ENCODE data around the gene PPIG. TPM values are rescaled to one million over a fixed set of nuclear protein-coding genes. Genes with fewer than 3 reads are reported as not detected.
"Not testable (repeated sequence)": the region's sequence is repeated elsewhere in the genome, so short reads cannot be mapped to it uniquely, and the experiment has no call there.

PPIG gene
- total RNA-seq, 1 experiment from 2014 or later, result 25.6 TPM

- DNase-seq, result no peak
- H3K36me3 ChIP-seq (replicated peaks; ENCODE audit: control insufficient read depth, insufficient read depth, low read length), result no peaks in the 10 kb centered on the region
- H3K4me3 ChIP-seq (ENCODE audit: insufficient read depth, low read depth, low read length), result no peak overlapping the region
- no peaks in the 10 kb centered on the region for H3K27me3 ChIP-seq (ENCODE audit: control insufficient read depth, insufficient read depth, low read length)
These were observed 10.2 kb upstream of the PPIG start for GRCh38 chr2:169573974-169574299.

GRCh38 chr2:169574539-169574938, 9.6 kb upstream of the PPIG start:
- not testable (repeated sequence) for H3K36me3 ChIP-seq (replicated peaks; ENCODE audit: control insufficient read depth, insufficient read depth, low read length); H3K27me3 ChIP-seq (ENCODE audit: control insufficient read depth, insufficient read depth, low read length); DNase-seq; H3K4me3 ChIP-seq (ENCODE audit: insufficient read depth, low read depth, low read length)

DNA sequence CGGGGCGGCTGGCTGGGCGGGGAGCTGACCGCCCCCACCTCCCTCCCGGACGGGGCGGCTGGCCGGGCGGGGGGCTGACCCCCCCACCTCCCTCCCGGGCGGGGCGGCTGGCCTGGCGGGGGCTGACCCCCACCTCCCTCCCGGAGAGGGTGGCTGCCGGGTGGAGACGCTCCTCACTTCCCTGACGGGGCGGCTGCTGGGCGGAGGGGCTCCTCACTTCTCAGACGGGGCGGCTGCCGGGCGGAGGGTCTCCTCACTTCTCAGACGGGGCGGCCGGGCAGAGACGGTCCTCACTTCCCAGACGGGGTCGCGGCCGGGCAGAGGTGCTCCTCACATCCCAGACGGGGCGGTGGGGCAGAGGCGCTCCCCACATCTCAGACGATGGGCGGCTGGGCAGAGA, 8.9 kb upstream of the PPIG start:
- DNase-seq; H3K4me3 ChIP-seq (ENCODE audit: insufficient read depth, low read depth, low read length); H3K36me3 ChIP-seq (replicated peaks; ENCODE audit: control insufficient read depth, insufficient read depth, low read length); H3K27me3 ChIP-seq (ENCODE audit: control insufficient read depth, insufficient read depth, low read length): not testable (repeated sequence)

DNA sequence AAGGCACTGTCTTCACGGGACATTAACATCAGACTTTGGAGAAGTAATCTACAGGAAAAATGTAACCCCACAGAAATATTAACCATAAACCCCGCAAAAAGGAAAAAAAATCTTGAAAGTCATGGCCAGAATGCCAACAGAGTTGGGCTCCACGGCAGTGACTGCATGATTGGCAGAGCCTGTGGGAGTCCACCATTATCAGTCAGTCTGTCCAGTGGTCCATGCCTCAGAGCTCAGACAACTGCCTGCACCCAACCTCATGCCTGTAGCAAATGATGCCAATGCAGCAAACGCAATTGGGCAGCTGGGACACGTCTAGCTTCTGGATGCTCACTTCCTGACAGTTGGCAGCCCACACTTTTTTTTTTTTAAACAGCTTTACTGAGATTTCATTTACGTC, 5.1 kb upstream of the PPIG start:
- Histone ChIP-seq H3K27me3 (ENCODE audit: control insufficient read depth, insufficient read depth, low read length) (no peaks in the 10 kb centered on the region), H3K36me3 (replicated peaks; ENCODE audit: control insufficient read depth, insufficient read depth, low read length) (no peaks in the 10 kb centered on the region), H3K4me3 (ENCODE audit: insufficient read depth, low read depth, low read length) (no peak overlapping the region)
- DNase-seq, result no peak

GRCh38 chr2:169582552-169583266, 1.4 kb upstream of the PPIG start:
- not testable (repeated sequence) for H3K36me3 ChIP-seq (replicated peaks; ENCODE audit: control insufficient read depth, insufficient read depth, low read length); H3K4me3 ChIP-seq (ENCODE audit: insufficient read depth, low read depth, low read length); H3K27me3 ChIP-seq (ENCODE audit: control insufficient read depth, insufficient read depth, low read length); DNase-seq

GRCh38 chr2:169583518-169583917, 633 bp upstream of the PPIG start:
- no peak for DNase-seq
- no peaks in the 10 kb centered on the region for H3K36me3 ChIP-seq (replicated peaks; ENCODE audit: control insufficient read depth, insufficient read depth, low read length)
- H3K4me3 ChIP-seq (ENCODE audit: insufficient read depth, low read depth, low read length), result no peak overlapping the region
- H3K27me3 ChIP-seq (ENCODE audit: control insufficient read depth, insufficient read depth, low read length), result no peaks in the 10 kb centered on the region

DNA sequence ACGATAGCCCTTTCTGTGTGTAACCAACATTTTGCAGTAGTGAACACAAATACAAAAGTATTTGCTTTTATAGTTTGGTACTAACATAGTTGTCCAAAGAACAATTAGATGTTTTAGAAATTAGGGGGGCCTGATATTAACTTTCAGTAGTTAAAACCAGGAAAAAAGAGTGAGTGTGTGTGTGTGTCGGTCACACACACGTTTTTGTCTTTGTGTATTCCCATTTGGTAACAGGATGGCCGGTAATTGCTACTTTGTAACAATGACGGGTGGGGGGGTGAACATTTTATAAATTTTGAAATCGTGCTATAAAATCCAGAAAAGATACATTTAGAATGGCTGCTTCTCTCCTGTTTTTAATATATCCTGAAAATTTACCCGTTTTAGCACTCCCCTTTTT, 1.5 kb downstream of the PPIG start:
- DNase-seq, result no peak
- no peaks in the 10 kb centered on the region for H3K36me3 ChIP-seq (replicated peaks; ENCODE audit: control insufficient read depth, insufficient read depth, low read length)
- peak overlapping the region; percentile 84 for H3K4me3 ChIP-seq (ENCODE audit: insufficient read depth, low read depth, low read length)
- H3K27me3 ChIP-seq (ENCODE audit: control insufficient read depth, insufficient read depth, low read length), result no peaks in the 10 kb centered on the region

DNA sequence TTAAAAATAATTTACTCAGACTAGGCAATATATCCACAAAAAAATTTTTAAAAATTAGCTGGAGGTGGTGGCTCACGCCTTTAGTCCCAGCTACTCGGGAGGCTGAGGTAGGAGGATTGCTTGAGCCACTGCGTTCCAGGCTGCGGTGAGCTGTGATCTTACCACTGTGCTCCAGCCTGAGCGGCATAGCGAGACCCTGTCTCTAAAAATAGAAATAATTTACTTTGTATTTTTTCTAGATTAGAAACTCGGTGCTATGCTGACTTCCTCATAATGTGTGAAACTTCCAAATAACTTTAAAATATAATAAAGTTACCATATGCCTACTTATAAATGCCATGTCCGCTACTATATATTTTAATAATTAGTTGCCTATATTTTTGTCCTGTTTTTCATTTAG, 6.7 kb downstream of the PPIG start:
- Histone ChIP-seq H3K27me3 (ENCODE audit: control insufficient read depth, insufficient read depth, low read length) (no peaks in the 10 kb centered on the region), H3K4me3 (ENCODE audit: insufficient read depth, low read depth, low read length) (no peak overlapping the region), H3K36me3 (replicated peaks; ENCODE audit: control insufficient read depth, insufficient read depth, low read length) (no peaks in the 10 kb centered on the region)
- no peak for DNase-seq

GRCh38 chr2:169596546-169596945, 12.4 kb downstream of the PPIG start:
- not testable (repeated sequence) for H3K36me3 ChIP-seq (replicated peaks; ENCODE audit: control insufficient read depth, insufficient read depth, low read length); H3K27me3 ChIP-seq (ENCODE audit: control insufficient read depth, insufficient read depth, low read length); DNase-seq

DNA sequence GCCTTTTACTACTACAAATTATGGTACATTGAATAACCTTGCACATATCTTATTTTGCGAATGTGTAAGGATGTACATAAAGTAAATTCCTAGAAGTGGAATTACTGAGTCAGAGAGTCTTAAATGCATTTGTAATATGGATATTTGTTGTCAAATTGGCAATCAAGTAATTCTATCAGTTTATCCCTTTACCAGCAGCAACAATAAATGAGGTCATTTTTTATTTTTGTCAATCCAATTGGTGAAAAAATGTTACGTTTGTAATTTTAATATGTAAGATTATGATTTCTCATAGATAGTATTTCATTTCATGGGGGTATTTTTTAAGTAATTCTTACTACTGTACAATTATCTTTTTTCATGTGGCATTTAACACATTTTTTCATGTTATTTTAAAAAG, 14.8 kb downstream of the PPIG start:
- Histone ChIP-seq H3K4me3 (ENCODE audit: insufficient read depth, low read depth, low read length) (no peak overlapping the region), H3K27me3 (ENCODE audit: control insufficient read depth, insufficient read depth, low read length) (no peaks in the 10 kb centered on the region), H3K36me3 (replicated peaks; ENCODE audit: control insufficient read depth, insufficient read depth, low read length) (no peaks in the 10 kb centered on the region)
- DNase-seq, result no peak

More at GRCh38 chr2:169596546-169596945, 12.4 kb downstream of the PPIG start:
- not testable (repeated sequence) for H3K4me3 ChIP-seq (ENCODE audit: insufficient read depth, low read depth, low read length)

GRCh38 chr2:169599568-169599967, 15.4 kb downstream of the PPIG start:
- Histone ChIP-seq H3K4me3 (ENCODE audit: insufficient read depth, low read depth, low read length) (no peak overlapping the region), H3K36me3 (replicated peaks; ENCODE audit: control insufficient read depth, insufficient read depth, low read length) (no peaks in the 10 kb centered on the region), H3K27me3 (ENCODE audit: control insufficient read depth, insufficient read depth, low read length) (no peaks in the 10 kb centered on the region)
- no peak for DNase-seq

- H3K36me3 ChIP-seq (replicated peaks; ENCODE audit: control insufficient read depth, insufficient read depth, low read length), result peaks cover 12% of the 10 kb centered on the region
- DNase-seq, result no peak
These were observed 25.1 kb downstream of the PPIG start for GRCh38 chr2:169609264-169609663.

GRCh38 chr2:169613876-169614275, 29.7 kb downstream of the PPIG start:
- peaks cover 12% of the 10 kb centered on the region for H3K36me3 ChIP-seq (replicated peaks; ENCODE audit: control insufficient read depth, insufficient read depth, low read length)

More at GRCh38 chr2:169609264-169609663, 25.1 kb downstream of the PPIG start:
- Histone ChIP-seq H3K27me3 (ENCODE audit: control insufficient read depth, insufficient read depth, low read length) (no peaks in the 10 kb centered on the region), H3K4me3 (ENCODE audit: insufficient read depth, low read depth, low read length) (no peak overlapping the region)

DNA sequence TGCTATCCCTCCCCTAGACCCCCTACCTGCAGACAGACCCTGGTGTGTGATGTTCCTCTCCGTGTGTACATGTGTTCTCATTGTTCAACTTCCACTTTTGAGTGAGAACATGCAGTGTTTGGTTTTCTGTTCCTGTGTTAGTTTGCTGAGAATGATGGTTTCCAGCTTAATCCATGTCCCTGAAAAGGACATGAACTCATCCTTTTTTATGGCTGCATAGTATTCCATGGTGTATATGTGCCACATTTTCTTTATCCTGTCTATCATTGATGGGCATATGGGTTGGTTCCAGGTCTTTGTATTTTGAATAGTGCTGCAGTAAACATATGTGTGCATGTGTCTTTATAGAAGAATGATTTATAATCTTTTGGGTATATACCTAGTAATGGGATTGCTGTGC, 31.8 kb downstream of the PPIG start:
- DNase-seq; H3K4me3 ChIP-seq (ENCODE audit: insufficient read depth, low read depth, low read length); H3K27me3 ChIP-seq (ENCODE audit: control insufficient read depth, insufficient read depth, low read length): not testable (repeated sequence)
- H3K36me3 ChIP-seq (replicated peaks; ENCODE audit: control insufficient read depth, insufficient read depth, low read length), result peaks cover 10% of the 10 kb centered on the region

More at GRCh38 chr2:169613876-169614275, 29.7 kb downstream of the PPIG start:
- DNase-seq, result no peak
- Histone ChIP-seq H3K27me3 (ENCODE audit: control insufficient read depth, insufficient read depth, low read length) (no peaks in the 10 kb centered on the region), H3K4me3 (ENCODE audit: insufficient read depth, low read depth, low read length) (no peak overlapping the region)

DNA sequence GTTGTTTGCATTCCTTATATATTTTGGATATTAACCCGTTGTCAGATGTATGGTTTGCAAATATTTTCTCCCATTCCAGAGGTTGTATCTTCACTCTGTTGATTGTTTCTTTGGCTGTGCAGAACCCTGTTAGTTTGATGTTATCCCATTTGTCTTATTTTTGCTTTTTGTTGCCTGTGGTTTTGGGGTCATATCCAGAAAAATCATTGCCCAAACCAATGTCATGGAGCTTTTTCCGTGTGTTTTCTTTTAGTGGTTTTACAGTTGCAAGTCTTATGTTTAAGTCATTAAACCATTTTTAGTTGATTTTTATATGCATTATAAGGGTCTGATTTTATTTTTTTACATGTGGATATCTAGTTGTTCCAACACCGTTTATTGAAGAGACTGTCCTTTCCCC, 35.8 kb downstream of the PPIG start:
- H3K27me3 ChIP-seq (ENCODE audit: control insufficient read depth, insufficient read depth, low read length), result no peaks in the 10 kb centered on the region
- peaks cover 5% of the 10 kb centered on the region for H3K36me3 ChIP-seq (replicated peaks; ENCODE audit: control insufficient read depth, insufficient read depth, low read length)
- DNase-seq, result no peak
- no peak overlapping the region for H3K4me3 ChIP-seq (ENCODE audit: insufficient read depth, low read depth, low read length)

DNA sequence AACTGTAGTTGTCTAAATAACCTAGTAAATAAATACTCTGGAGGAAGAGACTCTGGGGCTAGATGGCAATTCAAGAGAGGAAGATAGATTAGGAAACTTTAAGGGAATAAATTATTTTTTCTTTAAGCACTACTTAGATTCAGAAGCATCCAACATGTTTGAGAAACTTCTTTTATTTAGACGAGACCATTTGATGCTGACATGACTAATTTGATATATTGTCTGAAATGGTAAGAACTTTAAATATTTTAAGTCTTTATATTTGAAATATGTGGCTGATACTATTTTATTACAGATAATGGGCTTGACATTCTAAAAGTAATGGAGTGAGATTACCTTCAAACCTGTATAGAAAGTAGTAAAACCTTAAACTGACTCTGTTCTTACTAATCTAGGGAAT, 36.4 kb downstream of the PPIG start:
- Histone ChIP-seq H3K36me3 (replicated peaks; ENCODE audit: control insufficient read depth, insufficient read depth, low read length) (peaks cover 2% of the 10 kb centered on the region), H3K4me3 (ENCODE audit: insufficient read depth, low read depth, low read length) (no peak overlapping the region), H3K27me3 (ENCODE audit: control insufficient read depth, insufficient read depth, low read length) (no peaks in the 10 kb centered on the region)
- DNase-seq, result no peak

All from H7 (cell line).